Lower leg skin (tissue), 3 donors: Measurements from ENCODE around the gene PISD.

Source experiments
- POLR2A ChIP-seq, 2 donors: fragments of 450-650 bp; IDR thresholded peaks; one replicate each; pipeline ENCODE4 v1.6.1; 2016 to 2017; ENCODE audit warnings: antibody characterized with exemption in 2 of 2, mild to moderate bottlenecking in 1 of 2, moderate library complexity in 1 of 2
- TF ChIP-seq, protein P1 (sequence below), 3 donors: fragments of 450-650 bp; IDR thresholded peaks; one replicate each; pipeline ENCODE4 v1.5.1; 2016; ENCODE audit warnings: antibody characterized with exemption in 3 of 3, mild to moderate bottlenecking in 3 of 3, moderate library complexity in 2 of 3

DNA sequence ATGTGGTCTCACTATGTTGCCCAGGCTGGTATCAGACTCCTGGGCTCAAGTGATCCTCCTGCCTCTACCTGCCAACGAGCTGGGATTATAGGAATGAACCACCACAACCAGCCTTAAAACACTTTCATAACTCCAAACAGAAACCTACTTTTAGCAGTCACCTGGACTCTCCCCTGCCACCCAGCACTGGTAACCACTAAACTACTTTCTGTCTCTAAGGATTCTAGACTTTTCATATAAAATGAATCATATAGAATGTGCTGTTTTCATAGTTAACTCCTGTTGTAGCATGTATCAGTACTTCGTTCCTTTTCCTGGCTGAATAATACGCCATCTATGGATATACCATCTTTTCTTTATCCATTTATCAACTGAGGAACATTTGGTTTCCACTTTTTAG, 29.4 kb upstream of the PISD start:
- TF ChIP-seq, protein P1, sequence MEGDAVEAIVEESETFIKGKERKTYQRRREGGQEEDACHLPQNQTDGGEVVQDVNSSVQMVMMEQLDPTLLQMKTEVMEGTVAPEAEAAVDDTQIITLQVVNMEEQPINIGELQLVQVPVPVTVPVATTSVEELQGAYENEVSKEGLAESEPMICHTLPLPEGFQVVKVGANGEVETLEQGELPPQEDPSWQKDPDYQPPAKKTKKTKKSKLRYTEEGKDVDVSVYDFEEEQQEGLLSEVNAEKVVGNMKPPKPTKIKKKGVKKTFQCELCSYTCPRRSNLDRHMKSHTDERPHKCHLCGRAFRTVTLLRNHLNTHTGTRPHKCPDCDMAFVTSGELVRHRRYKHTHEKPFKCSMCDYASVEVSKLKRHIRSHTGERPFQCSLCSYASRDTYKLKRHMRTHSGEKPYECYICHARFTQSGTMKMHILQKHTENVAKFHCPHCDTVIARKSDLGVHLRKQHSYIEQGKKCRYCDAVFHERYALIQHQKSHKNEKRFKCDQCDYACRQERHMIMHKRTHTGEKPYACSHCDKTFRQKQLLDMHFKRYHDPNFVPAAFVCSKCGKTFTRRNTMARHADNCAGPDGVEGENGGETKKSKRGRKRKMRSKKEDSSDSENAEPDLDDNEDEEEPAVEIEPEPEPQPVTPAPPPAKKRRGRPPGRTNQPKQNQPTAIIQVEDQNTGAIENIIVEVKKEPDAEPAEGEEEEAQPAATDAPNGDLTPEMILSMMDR (IDR thresholded peaks at IDR 0.05): no peak
- no peak for TF ChIP-seq POLR2A (IDR thresholded peaks at IDR 0.05)
